Right atrium auricular region (tissue), 2 donors: ENCODE results near the gene CNGB1. TPM values are rescaled to one million over a fixed set of nuclear protein-coding genes. Genes with fewer than 3 reads are reported as not detected.

Experiments used
- DNase-seq: peaks from one replicate; pipeline ENCODE4 v3.0.0-alpha.2; 2019; ENCODE audit warnings: low spot score
- H3K27ac ChIP-seq, 2 donors: fragments of 200-600 bp; sonication (generic); 1 replicate in 1 of 2; 2 replicates in 1 of 2; pipeline ENCODE4 v1.5.1; 2016 to 2019
- H3K27me3 ChIP-seq, 2 donors: fragments of 200-600 bp; sonication (generic); one replicate each; pipeline versions ENCODE4 v1.5.1 to v1.6.0; 2017 to 2019
- H3K36me3 ChIP-seq: fragments of 200-600 bp; sonication (generic); one replicate; pipeline ENCODE4 v1.5.1; 2016
- H3K4me1 ChIP-seq, 2 donors: fragments of 200-600 bp; sonication (generic); one replicate each; pipeline versions ENCODE4 v1.5.1 to v1.6.0; 2017 to 2019
- H3K4me3 ChIP-seq, 2 donors: fragments of 200-600 bp; sonication (generic); 1 replicate in 1 of 2; 2 replicates in 1 of 2; pipeline ENCODE4 v1.5.1; 2017 to 2019; ENCODE audit warnings: mild to moderate bottlenecking in 1 of 2, moderate library complexity in 1 of 2
- H3K9me3 ChIP-seq, 2 donors: fragments of 200-600 bp; sonication (generic); one replicate each; pipeline ENCODE4 v1.5.1; 2019
- total RNA-seq, 2 donors: library from RNA; depleted of rRNA; stranded (reverse); fragments of >200 nt; gene quantifications; one replicate each; pipeline ENCODE4 v1.1.0, GENCODE V29; 2016
- TF ChIP-seq, protein P1 (sequence below), 2 donors: fragments of 200-600 bp; sonication (generic); IDR thresholded peaks; one replicate each; pipeline ENCODE4 v1.5.1; 2019; ENCODE audit warnings: antibody characterized with exemption in 2 of 2

The CNGB1 gene
- total RNA-seq, 2 donors from 2014 or later, result not detected

DNA sequence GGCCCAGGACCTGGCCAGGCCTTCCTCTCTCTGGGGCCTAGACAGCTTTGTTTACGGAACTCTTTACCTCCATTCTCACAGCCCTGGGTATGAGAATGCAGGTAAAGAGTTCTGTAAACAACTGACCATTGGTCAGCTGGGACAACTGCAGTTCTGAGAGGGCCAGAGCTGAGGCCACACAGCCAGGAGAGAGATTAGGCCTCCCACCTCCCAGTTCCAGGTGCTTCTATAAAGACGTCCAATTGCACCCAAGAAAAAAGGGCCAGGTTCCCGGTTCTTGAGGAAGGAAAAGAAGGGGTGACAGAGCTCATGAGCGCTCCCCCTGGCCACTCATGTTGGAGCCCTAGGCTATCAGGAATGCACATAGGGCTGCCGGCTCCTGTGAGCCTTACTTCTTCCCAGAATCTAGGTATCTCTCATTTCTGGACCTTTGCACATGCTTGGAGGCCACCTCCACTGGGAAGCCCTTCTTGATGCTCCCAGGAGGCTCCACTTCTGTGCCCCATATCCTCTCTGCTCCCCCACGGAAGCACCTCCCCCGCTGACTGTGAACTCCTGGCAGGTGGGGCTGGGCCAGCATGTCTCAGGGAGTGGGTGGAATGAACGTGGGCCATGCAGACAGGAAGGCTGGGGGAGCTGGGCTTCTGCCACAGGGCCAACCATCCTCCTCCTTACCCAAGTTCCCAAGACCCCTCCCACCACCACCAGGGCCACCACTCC lies 13.1 kb downstream of the CNGB1 start:
- no peak overlapping the region for H3K27ac ChIP-seq
- H3K4me3 ChIP-seq, result no peak overlapping the region
- H3K36me3 ChIP-seq, result no peaks in the 10 kb centered on the region
- DNase-seq, result no peak
- H3K4me1 ChIP-seq, result no peaks in the 10 kb centered on the region
- no peaks in the 10 kb centered on the region for H3K9me3 ChIP-seq
- H3K27me3 ChIP-seq, result no peaks in the 10 kb centered on the region
- TF ChIP-seq, protein P1, sequence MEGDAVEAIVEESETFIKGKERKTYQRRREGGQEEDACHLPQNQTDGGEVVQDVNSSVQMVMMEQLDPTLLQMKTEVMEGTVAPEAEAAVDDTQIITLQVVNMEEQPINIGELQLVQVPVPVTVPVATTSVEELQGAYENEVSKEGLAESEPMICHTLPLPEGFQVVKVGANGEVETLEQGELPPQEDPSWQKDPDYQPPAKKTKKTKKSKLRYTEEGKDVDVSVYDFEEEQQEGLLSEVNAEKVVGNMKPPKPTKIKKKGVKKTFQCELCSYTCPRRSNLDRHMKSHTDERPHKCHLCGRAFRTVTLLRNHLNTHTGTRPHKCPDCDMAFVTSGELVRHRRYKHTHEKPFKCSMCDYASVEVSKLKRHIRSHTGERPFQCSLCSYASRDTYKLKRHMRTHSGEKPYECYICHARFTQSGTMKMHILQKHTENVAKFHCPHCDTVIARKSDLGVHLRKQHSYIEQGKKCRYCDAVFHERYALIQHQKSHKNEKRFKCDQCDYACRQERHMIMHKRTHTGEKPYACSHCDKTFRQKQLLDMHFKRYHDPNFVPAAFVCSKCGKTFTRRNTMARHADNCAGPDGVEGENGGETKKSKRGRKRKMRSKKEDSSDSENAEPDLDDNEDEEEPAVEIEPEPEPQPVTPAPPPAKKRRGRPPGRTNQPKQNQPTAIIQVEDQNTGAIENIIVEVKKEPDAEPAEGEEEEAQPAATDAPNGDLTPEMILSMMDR (IDR thresholded peaks at IDR 0.05), result no peak

DNA sequence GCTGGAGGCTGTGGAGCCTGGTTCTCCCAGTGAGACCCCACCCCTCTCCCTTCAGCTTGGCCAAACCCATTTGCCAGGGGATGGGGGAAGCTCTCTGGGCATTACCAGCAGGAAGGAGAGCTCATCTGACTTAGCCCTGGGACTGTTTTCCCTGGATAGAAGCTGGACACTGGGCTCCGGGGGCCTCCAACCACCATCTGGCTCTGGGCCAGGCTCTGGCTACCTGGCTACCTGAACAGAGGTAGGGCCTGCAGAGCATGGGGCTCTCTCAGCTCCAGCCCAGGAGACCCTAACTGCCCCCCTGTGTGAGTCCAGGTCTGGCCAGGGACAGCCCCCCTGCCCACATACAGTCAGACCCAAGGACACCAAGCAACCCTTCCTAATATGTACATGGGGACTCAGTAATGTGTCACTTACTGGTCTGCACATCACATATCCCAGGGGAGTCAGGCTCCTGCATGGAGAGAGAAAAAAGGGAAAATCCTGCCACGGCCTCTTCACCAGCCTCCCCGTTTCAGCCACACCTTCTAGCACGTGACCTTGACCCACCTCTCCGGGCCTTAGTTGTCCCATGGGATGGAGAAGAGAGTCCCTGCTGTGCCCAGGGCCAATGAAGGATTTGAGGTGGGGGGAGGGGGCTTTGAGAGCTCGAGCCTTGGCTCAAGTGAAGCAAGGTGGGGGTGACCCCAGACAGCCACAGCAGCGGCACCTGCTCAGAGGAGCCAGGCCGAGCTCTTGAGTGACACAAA lies 13.8 kb downstream of the CNGB1 start:
- no peak for DNase-seq
- Histone ChIP-seq H3K9me3 (no peaks in the 10 kb centered on the region), H3K27me3 (no peaks in the 10 kb centered on the region), H3K36me3 (no peaks in the 10 kb centered on the region), H3K27ac (no peak overlapping the region), H3K4me1 (no peaks in the 10 kb centered on the region), H3K4me3 (no peak overlapping the region)
- TF ChIP-seq, protein P1 (IDR thresholded peaks at IDR 0.05), result no peak

DNA sequence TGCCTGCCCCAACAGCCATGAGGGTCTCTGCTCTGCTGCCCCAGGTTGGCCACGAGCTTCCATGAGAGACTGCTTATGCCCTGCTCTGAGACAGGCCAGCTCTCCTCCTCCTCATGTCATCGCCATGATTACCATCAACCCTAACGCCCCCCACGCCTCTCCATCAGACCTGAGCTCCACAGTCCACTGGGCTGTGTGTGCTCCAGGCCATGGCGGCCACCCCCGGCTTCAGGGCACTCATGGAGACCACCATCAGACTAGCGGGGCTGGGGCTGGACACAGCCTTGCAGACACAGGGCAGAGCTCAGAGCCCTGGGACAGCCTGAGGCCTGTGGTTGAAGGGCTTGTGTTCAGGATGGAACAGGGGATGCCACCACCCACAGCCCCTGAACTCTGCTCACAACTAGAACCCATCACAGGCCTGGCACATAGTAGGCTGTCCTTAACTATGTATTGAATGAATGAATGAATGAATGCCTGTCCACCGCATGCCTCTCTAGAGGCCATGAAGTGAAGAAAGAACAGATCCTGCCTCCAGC lies 14.6 kb downstream of the CNGB1 start:
- no peaks in the 10 kb centered on the region for H3K4me1 ChIP-seq
- TF ChIP-seq, protein P1 (IDR thresholded peaks at IDR 0.05), result no peak
- no peak for DNase-seq

DNA sequence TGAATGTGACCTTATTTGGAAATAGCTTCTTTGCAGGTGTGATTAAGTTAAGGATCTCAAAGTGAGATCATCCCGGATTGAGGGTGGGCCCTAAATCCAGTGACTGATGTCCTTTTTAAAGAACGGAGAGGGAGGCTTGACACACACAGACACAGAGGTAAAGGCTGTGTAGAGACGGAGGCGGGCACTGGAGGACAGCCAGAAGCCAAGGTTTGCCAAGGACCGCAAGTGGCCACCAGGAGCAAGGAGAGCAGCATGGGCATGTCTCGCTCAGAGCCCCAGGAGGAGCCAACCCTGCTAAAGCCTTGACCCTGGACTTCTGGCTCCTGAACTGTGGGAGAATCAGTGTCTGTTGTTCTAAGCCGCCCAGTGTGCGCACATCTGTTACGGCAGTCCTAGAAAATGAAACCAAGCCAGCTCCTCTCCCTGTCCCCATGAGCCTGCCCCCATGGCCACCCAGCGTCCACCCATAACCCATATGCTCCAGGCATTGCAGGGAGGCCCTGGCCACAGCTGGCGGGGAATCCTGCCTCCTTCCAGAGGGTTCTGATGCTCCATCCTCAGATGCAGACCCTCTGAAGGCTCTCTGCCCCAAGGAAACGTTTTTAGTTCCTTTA lies 15.2 kb downstream of the CNGB1 start:
- no peaks in the 10 kb centered on the region for H3K4me1 ChIP-seq
- H3K9me3 ChIP-seq, result no peaks in the 10 kb centered on the region
- no peaks in the 10 kb centered on the region for H3K27me3 ChIP-seq
- no peak overlapping the region for H3K4me3 ChIP-seq
- H3K36me3 ChIP-seq, result no peaks in the 10 kb centered on the region
- TF ChIP-seq, protein P1 (IDR thresholded peaks at IDR 0.05), result no peak
- no peak overlapping the region for H3K27ac ChIP-seq
- no peak for DNase-seq

More for the DNA sequence above, 14.6 kb downstream of the CNGB1 start:
- H3K36me3 ChIP-seq, result no peaks in the 10 kb centered on the region
- no peaks in the 10 kb centered on the region for H3K9me3 ChIP-seq
- H3K27ac ChIP-seq, result no peak overlapping the region
- H3K27me3 ChIP-seq, result no peaks in the 10 kb centered on the region
- H3K4me3 ChIP-seq, result no peak overlapping the region

DNA sequence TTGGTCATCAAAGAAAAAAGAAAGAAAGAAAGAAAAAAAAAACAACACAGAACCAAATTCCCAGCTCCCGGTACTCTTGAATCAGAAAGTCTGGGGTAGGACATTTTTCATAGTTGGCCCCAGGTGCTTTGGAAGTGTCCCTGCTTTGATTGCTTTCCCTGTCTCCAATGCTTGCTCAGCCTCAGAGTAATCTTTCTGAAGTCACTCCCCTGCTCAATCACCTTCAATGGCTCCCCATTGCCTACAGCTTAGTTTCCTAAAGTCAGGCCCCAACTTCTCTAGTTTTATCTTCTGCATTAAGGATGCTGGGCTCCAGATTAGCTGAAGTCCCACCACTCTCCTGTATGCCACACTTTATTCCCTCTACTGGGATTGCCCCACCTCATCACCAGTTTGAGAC lies 17.1 kb downstream of the CNGB1 start:
- Histone ChIP-seq H3K27ac (no peak overlapping the region), H3K27me3 (no peaks in the 10 kb centered on the region), H3K4me3 (no peak overlapping the region), H3K4me1 (no peaks in the 10 kb centered on the region), H3K36me3 (no peaks in the 10 kb centered on the region), H3K9me3 (no peaks in the 10 kb centered on the region)
- TF ChIP-seq, protein P1 (IDR thresholded peaks at IDR 0.05), result no peak
- DNase-seq, result no peak
